ENCODE data around the gene SPATS2L.

SPATS2L gene

GRCh38 chr2:200444530-200444929 is 138.0 kb downstream of the SPATS2L start:
- H3K36me3 Mint-ChIP-seq (ENCODE audit: low read depth): no peaks in the 10 kb centered on the region
- peaks cover 23% of the 10 kb centered on the region for H3K4me1 Mint-ChIP-seq (ENCODE audit: low read depth)
- no peaks in the 10 kb centered on the region for H3K27me3 Mint-ChIP-seq
- H3K27ac Mint-ChIP-seq: no peak overlapping the region
- H3K9me3 Mint-ChIP-seq: no peaks in the 10 kb centered on the region
- no peak overlapping the region for H3K4me3 Mint-ChIP-seq
- no peak for DNase-seq

- H3K4me1 Mint-ChIP-seq (ENCODE audit: low read depth): peaks cover 23% of the 10 kb centered on the region
- no peak for DNase-seq
- H3K27ac Mint-ChIP-seq: no peak overlapping the region
- no peaks in the 10 kb centered on the region for H3K9me3 Mint-ChIP-seq
- H3K4me3 Mint-ChIP-seq: no peak overlapping the region
- H3K36me3 Mint-ChIP-seq (ENCODE audit: low read depth): no peaks in the 10 kb centered on the region
- H3K27me3 Mint-ChIP-seq: no peaks in the 10 kb centered on the region
Measured at GRCh38 chr2:200445284-200445683, 138.8 kb downstream of the SPATS2L start.

GRCh38 chr2:200446612-200447011 is 140.1 kb downstream of the SPATS2L start:
- Mint-ChIP-seq H3K27me3 (no peaks in the 10 kb centered on the region), H3K27ac (peak overlapping the region; percentile 69), H3K4me3 (no peak overlapping the region), H3K9me3 (no peaks in the 10 kb centered on the region), H3K4me1 (ENCODE audit: low read depth) (peaks cover 23% of the 10 kb centered on the region), H3K36me3 (ENCODE audit: low read depth) (no peaks in the 10 kb centered on the region)
- DNase-seq: no peak

- peaks cover 23% of the 10 kb centered on the region for H3K4me1 Mint-ChIP-seq (ENCODE audit: low read depth)
- no peak overlapping the region for H3K4me3 Mint-ChIP-seq
- peak overlapping the region; percentile 69 for H3K27ac Mint-ChIP-seq
- no peaks in the 10 kb centered on the region for H3K36me3 Mint-ChIP-seq (ENCODE audit: low read depth)
- no peak for DNase-seq
- H3K9me3 Mint-ChIP-seq: no peaks in the 10 kb centered on the region
- H3K27me3 Mint-ChIP-seq: no peaks in the 10 kb centered on the region
Measured at GRCh38 chr2:200447139-200447855, 140.8 kb downstream of the SPATS2L start.

- no peak for DNase-seq
- H3K36me3 Mint-ChIP-seq (ENCODE audit: low read depth): no peaks in the 10 kb centered on the region
- H3K4me3 Mint-ChIP-seq: no peak overlapping the region
- H3K4me1 Mint-ChIP-seq (ENCODE audit: low read depth): peaks cover 26% of the 10 kb centered on the region
- H3K27me3 Mint-ChIP-seq: no peaks in the 10 kb centered on the region
- H3K9me3 Mint-ChIP-seq: no peaks in the 10 kb centered on the region
- no peak overlapping the region for H3K27ac Mint-ChIP-seq
Measured at GRCh38 chr2:200448455-200448854, 142.0 kb downstream of the SPATS2L start.

- no peak overlapping the region for H3K27ac Mint-ChIP-seq
- no peak overlapping the region for H3K4me3 Mint-ChIP-seq
- H3K36me3 Mint-ChIP-seq (ENCODE audit: low read depth): no peaks in the 10 kb centered on the region
- no peaks in the 10 kb centered on the region for H3K9me3 Mint-ChIP-seq
- H3K27me3 Mint-ChIP-seq: no peaks in the 10 kb centered on the region
- peaks cover 32% of the 10 kb centered on the region for H3K4me1 Mint-ChIP-seq (ENCODE audit: low read depth)
- no peak for DNase-seq
Measured at GRCh38 chr2:200449149-200449548, 142.7 kb downstream of the SPATS2L start.

GRCh38 chr2:200450288-200450687 is 143.8 kb downstream of the SPATS2L start:
- H3K9me3 Mint-ChIP-seq: no peaks in the 10 kb centered on the region
- H3K27me3 Mint-ChIP-seq: no peaks in the 10 kb centered on the region
- H3K27ac Mint-ChIP-seq: no peak overlapping the region
- no peak overlapping the region for H3K4me3 Mint-ChIP-seq
- peaks cover 43% of the 10 kb centered on the region for H3K4me1 Mint-ChIP-seq (ENCODE audit: low read depth)
- DNase-seq: no peak
- H3K36me3 Mint-ChIP-seq (ENCODE audit: low read depth): no peaks in the 10 kb centered on the region

GRCh38 chr2:200451511-200451910 is 145.0 kb downstream of the SPATS2L start:
- no peak for DNase-seq
- no peak overlapping the region for H3K27ac Mint-ChIP-seq

GRCh38 chr2:200452377-200452776 is 145.9 kb downstream of the SPATS2L start:
- no peaks in the 10 kb centered on the region for H3K27me3 Mint-ChIP-seq
- peaks cover 47% of the 10 kb centered on the region for H3K4me1 Mint-ChIP-seq (ENCODE audit: low read depth)
- no peak overlapping the region for H3K4me3 Mint-ChIP-seq
- DNase-seq: no peak
- no peaks in the 10 kb centered on the region for H3K36me3 Mint-ChIP-seq (ENCODE audit: low read depth)
- H3K9me3 Mint-ChIP-seq: no peaks in the 10 kb centered on the region
- no peak overlapping the region for H3K27ac Mint-ChIP-seq

More at GRCh38 chr2:200451511-200451910, 145.0 kb downstream of the SPATS2L start:
- peaks cover 51% of the 10 kb centered on the region for H3K4me1 Mint-ChIP-seq (ENCODE audit: low read depth)
- H3K9me3 Mint-ChIP-seq: no peaks in the 10 kb centered on the region
- no peaks in the 10 kb centered on the region for H3K27me3 Mint-ChIP-seq
- H3K36me3 Mint-ChIP-seq (ENCODE audit: low read depth): no peaks in the 10 kb centered on the region
- no peak overlapping the region for H3K4me3 Mint-ChIP-seq

- Mint-ChIP-seq H3K27ac (no peak overlapping the region), H3K4me1 (ENCODE audit: low read depth) (peaks cover 45% of the 10 kb centered on the region)
Measured at GRCh38 chr2:200453142-200453852, 146.8 kb downstream of the SPATS2L start.

GRCh38 chr2:200453853-200454534 is 147.5 kb downstream of the SPATS2L start:
- no peak for DNase-seq
- Mint-ChIP-seq H3K4me3 (peak overlapping the region; percentile 53), H3K36me3 (ENCODE audit: low read depth) (no peaks in the 10 kb centered on the region), H3K27ac (peak overlapping the region; percentile 90), H3K27me3 (no peaks in the 10 kb centered on the region), H3K4me1 (ENCODE audit: low read depth) (peaks cover 39% of the 10 kb centered on the region), H3K9me3 (no peaks in the 10 kb centered on the region)

More at GRCh38 chr2:200453142-200453852, 146.8 kb downstream of the SPATS2L start:
- H3K4me3 Mint-ChIP-seq: no peak overlapping the region
- DNase-seq: no peak
- H3K36me3 Mint-ChIP-seq (ENCODE audit: low read depth): no peaks in the 10 kb centered on the region
- no peaks in the 10 kb centered on the region for H3K27me3 Mint-ChIP-seq
- H3K9me3 Mint-ChIP-seq: no peaks in the 10 kb centered on the region

GRCh38 chr2:200454927-200455801 is 148.7 kb downstream of the SPATS2L start:
- Mint-ChIP-seq H3K27ac (peak overlapping the region; percentile 90), H3K4me3 (peak overlapping the region; percentile 53), H3K4me1 (ENCODE audit: low read depth) (peaks cover 37% of the 10 kb centered on the region), H3K27me3 (no peaks in the 10 kb centered on the region), H3K36me3 (ENCODE audit: low read depth) (no peaks in the 10 kb centered on the region), H3K9me3 (no peaks in the 10 kb centered on the region)
- DNase-seq: no peak

GRCh38 chr2:200455958-200456421 is 149.5 kb downstream of the SPATS2L start:
- H3K4me1 Mint-ChIP-seq (ENCODE audit: low read depth): peaks cover 37% of the 10 kb centered on the region
- peak overlapping the region; percentile 90 for H3K27ac Mint-ChIP-seq
- no peaks in the 10 kb centered on the region for H3K9me3 Mint-ChIP-seq
- DNase-seq: no peak
- peak overlapping the region; percentile 40 for H3K4me3 Mint-ChIP-seq
- no peaks in the 10 kb centered on the region for H3K27me3 Mint-ChIP-seq
- peaks cover under 1% of the 10 kb centered on the region for H3K36me3 Mint-ChIP-seq (ENCODE audit: low read depth)

- Mint-ChIP-seq H3K36me3 (ENCODE audit: low read depth) (peaks cover 4% of the 10 kb centered on the region), H3K27ac (no peak overlapping the region), H3K4me3 (no peak overlapping the region), H3K4me1 (ENCODE audit: low read depth) (peaks cover 41% of the 10 kb centered on the region), H3K9me3 (no peaks in the 10 kb centered on the region), H3K27me3 (no peaks in the 10 kb centered on the region)
- no peak for DNase-seq
Measured at GRCh38 chr2:200456567-200456966, 150.1 kb downstream of the SPATS2L start.

All from activated T-cell treated with anti-CD3 and anti-CD28 coated beads, Interleukin-2, amount 50 U/mL, for 24 hours (primary cell).